Activated CD4-positive, CD25-positive, alpha-beta regulatory T cell treated with anti-CD3 and anti-CD28 coated beads, Interleukin-2, amount 50 U/mL, for 72 hours (primary cell): ENCODE results near the gene OXLD1.
"Not testable (repeated sequence)": the region's sequence is repeated elsewhere in the genome, so short reads cannot be mapped to it uniquely, and the experiment has no call there.

Experiments used
- DNase-seq: peaks from one replicate; pipeline ENCODE4 v3.0.0; 2021

The OXLD1 gene

DNA sequence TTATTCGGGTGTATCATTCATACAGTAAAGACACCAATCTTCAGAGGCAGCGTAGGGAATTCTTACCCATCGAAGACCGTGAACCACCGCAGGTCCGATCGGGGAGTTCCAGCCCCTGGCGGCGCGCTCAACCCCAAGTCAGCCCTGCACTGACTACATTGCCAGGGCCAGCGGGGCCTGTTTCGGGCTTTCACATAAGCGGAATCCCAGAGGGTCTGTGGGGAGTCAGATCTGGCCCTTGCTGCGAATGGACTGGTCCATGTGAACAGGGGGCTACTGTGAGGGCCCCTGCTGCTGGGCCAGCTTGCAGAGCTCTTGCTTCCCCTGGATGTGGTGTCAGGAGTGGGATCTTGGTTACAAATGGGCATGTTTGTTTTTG is 17.7 kb downstream of the OXLD1 start:
- no peak for DNase-seq

DNA sequence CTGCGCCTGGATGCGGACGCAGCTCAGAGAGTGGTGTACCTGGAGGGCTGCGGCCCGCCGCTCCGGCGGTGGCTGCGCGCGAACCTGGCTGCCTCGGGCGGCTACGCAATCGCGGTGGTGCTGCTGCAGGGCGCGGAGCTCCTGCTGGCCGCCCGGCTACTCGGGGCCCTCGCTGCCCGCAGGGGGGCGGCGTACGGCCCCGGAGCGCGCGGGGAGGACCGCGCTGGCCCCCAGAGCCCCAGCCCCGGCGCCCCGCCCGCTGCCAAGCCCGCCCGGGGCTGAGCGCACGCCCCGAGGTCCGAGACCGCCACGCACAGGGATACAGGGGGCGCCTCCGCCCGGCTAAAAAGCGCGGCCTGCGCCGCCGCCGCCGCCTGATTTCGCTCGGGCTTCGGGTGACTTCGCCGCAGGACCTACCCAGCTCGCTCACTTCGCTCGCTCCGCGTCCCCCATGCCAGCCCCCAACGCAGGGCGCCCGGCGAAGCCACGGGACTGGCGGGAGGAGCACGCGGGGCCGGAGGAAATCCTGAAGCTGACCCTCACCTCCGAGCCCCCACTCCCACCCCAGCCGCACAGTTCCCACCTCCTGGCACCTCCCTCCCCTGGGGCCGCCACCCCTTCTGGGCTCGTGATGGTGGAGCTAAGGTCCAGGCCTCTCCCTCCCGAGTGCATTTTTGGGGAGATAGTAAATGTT is 18.2 kb downstream of the OXLD1 start:
- no peak for DNase-seq

- no peak for DNase-seq
Observed at GRCh38 chr17:81647640-81648012, 18.8 kb downstream of the OXLD1 start.

DNA sequence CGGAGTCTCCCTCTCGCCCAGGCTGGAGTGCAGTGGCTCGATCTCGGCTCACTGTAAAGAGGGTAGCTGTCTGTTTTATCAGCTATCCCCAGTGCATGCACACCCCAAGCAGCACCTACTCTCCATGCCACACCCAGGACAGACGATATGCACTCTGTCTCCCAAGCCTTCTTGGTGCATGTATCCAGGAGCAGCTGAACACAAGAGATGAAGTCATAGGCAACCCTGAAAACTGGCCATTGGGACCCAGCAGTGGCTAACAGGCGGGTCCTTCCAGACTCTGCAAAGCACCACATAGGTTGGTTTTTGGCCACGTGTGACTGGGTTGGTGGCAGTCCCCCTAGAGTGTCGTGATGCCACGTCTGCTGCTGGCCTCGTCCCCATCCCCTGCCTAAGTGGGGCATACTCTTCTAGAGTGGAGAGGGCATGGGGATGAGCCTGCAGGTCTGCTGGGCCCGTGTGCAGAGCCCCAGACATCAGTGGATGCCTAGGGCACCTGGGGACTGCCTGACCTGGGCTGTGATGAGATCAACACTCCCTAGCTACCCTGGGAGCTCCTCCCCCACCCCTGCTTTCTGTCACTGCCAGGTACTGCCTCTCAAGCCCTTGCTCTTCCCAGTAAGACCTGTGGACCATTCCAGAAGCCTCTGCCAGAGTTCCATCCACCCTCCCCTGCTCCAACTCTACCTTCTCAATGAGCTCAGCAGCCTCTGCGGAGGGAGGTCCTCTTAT is 19.4 kb downstream of the OXLD1 start:
- DNase-seq, result no peak

GRCh38 chr17:81644976-81645952 is 21.1 kb downstream of the OXLD1 start:
- no peak for DNase-seq

DNA sequence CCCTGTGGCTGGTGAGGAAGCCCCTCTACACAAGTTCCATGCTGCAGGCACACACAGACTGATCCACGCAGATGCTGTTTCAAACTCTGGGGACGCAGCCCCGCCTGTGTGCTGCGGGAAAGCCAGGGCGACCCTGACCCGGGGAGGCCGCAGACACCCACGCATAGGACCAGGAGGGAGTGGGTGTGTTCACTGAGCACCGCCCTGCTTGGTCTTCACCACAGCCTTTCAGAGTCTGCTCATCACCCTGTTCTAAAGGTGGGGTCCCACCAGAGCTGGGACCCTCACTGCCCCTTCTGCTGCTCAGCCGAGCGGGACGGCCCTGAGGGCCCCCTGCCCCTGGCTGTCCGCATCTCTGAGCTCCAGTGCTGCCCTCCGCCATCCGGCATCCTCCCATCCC is 21.9 kb downstream of the OXLD1 start:
- DNase-seq, result no peak

- no peak for DNase-seq
Observed at GRCh38 chr17:81641825-81642489, 24.4 kb downstream of the OXLD1 start.

GRCh38 chr17:81640011-81640410 is 26.4 kb downstream of the OXLD1 start:
- no peak for DNase-seq

DNA sequence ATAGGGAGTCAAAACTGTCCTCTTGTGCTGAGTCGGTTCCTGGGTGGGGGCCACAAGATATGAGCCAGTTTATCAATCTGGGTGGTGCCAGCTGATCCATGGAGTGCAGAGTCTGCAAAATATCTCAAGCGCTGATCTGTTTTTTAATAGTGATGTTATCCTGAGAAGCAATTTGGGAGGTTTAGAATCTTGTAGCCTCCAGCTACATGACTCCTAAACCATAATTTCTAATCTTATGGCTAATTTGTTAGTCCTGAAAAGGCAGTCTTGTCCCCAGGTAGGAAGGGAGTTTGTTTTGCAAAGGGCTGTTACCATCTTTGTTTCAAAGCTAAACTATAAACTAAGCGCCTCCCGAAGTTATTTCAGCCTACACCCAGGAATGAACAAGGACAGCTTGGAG is 27.7 kb downstream of the OXLD1 start:
- DNase-seq, result no peak

DNA sequence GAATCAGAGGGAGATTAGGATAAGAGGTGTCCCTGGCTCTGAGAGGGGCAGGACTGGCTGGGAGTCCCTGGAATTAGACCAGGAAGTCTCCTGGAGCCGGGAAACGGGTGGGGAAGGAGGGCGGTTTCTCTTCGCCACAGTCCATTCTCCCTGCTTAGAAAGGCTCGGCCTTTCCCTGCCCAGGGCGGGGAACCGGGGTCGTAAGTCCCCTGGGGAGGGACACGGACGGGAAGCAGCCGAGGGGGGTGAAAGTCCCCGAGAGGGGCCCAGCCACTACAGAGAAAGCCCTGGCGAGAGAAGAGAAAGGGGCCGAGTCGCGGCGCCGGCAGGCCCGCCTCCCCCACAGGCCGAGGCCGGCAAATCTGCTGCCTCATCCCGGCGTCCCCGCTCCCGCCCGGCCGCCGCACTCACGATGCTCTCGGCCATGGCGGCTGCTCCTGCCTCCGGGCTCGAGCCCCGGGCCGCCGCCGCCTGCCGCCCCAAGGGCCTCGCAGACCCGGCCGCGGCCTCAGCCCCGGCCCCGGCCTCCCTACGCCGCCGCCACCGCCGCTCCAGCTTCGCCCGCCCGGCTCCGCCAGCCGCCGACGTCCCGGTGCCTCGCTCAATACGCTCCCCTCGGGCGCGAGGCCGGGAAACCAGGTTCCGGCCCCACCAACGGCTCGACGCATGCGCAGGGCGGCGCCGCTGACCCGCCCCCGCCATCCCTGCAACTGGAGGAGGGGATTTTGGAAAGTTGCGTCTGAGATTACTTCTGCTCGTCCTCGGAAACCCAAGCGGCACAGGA is 29.7 kb downstream of the OXLD1 start, which contains the start of the genes NPLOC4 and TSPAN10:
Gene NPLOC4 (minus strand): TSS at position 608 of the 784 bp plus-strand sequence. CDS start 182 bp downstream, at position 426.
Gene TSPAN10 (plus strand): TSS at position 692 of the 784 bp plus-strand sequence. CDS start 5,217 bp downstream, outside the sequence.
- peak; percentile 88 for DNase-seq

DNA sequence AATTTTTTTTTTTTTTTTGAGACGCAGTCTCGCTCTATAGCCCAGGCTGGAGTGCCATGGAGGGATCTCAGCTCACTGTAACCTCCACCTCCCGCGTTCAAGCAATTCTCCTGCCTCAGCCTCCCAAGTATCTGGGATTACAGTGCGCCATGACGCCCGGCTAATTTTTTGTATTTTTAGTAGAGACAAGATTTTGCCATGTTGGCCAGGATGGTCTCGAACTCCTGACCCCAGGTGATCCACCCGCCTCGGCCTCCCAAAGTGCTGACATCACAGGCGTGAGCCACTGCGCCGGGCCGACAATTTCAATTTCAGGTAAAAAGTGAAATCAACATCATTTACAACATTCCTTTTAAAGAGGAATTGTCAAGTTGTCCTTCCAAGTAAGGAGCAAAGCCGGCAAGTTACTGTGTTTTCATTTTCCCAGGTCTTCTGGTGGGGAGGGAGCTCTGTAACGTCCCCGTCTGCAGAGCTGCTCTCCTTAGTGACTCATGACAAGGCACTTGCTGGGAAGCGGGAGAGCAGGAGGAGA is 30.4 kb downstream of the OXLD1 start:
- DNase-seq, result no peak

GRCh38 chr17:81635431-81635830 is 31.0 kb downstream of the OXLD1 start:
- DNase-seq, result no peak

GRCh38 chr17:81631482-81631881 is 34.9 kb downstream of the OXLD1 start:
- DNase-seq, result no peak

DNA sequence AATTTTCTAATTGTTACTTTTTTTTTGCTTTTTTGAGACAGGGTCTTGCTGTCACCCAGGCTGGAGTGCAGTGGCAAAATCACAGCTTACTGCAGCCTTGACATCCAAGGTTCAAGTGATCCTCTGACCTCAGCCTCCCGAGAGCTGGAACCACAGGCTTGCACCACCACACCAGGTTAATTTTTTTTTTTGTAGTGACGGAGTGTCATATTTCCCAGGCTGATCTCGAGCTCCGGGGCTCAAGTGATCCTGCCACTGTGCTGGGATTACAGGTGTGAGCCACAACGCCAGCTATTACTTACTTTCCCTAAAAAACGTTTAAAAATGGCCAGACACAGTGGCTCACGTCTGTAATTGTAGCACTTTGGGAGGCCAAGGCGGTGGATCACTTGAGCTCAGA is 36.1 kb downstream of the OXLD1 start:
- no peak for DNase-seq

DNA sequence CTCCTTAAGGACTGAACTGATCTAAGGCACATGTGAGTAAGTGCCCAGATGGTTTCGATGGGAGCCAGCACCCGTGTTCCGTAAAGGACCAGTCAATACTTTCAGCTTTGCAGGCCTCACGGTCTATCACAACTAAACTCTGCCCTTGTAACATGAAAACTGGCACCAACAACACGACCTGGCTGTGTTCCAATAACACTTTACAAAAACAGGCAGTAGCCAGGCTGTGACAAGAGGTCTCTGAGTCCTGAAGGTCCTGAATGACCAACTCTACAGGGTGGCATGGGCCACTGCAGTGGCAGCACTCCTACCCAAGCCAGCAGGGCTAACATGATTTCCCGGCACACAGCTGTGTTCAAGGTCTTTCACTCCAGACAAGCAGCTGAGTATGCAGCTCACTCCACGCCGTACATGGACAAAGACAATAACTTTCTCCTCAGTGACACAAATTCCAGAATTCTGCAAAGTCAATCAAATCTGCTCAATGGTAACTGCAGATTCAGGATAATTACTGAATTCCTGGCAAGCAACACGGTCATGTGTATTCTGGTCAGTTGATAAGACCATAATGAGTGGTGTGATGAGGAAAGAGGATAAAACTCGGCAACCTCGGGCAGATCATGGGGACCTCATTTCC is 44.8 kb downstream of the OXLD1 start:
- no peak for DNase-seq

GRCh38 chr17:81618307-81618706 is 48.1 kb downstream of the OXLD1 start:
- DNase-seq, result not testable (repeated sequence)

- DNase-seq, result no peak
Observed at GRCh38 chr17:81616877-81617276, 49.5 kb downstream of the OXLD1 start.

DNA sequence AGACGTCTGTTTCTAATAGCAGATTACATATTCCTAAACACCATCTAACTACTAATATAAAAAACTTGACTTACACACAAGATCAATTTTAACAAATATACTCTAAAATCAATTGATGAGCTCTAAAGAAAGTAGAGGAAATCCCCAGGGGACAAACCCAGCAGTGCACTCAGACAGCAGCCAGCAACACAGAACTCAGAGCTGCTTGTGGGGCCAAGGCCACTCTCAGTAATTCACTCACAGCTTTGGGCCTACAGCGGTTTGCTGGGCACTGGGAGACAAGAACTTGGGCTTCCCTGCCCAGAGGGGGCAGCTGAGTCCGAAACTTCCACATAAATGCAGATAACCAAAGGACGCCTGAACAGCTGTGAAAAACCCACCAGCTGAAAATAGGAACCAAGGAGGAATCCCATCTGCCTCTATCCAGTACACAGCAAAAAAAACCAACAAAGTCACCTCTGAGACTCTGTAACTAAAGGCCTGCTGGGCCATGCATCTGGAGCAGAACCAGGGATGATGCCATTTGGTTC is 50.9 kb downstream of the OXLD1 start:
- DNase-seq, result no peak
